GM12872 (cell line): ENCODE results near the gene CACNA2D2.

Source experiments
- TF ChIP-seq, protein P1 (sequence below): IDR thresholded peaks from 3 replicates; pipeline ENCODE4 v1.5.1; 2011; ENCODE audit warnings: low read depth, mild to moderate bottlenecking, low read length, moderate library complexity; ENCODE audit not compliant: insufficient read depth

Gene CACNA2D2

DNA sequence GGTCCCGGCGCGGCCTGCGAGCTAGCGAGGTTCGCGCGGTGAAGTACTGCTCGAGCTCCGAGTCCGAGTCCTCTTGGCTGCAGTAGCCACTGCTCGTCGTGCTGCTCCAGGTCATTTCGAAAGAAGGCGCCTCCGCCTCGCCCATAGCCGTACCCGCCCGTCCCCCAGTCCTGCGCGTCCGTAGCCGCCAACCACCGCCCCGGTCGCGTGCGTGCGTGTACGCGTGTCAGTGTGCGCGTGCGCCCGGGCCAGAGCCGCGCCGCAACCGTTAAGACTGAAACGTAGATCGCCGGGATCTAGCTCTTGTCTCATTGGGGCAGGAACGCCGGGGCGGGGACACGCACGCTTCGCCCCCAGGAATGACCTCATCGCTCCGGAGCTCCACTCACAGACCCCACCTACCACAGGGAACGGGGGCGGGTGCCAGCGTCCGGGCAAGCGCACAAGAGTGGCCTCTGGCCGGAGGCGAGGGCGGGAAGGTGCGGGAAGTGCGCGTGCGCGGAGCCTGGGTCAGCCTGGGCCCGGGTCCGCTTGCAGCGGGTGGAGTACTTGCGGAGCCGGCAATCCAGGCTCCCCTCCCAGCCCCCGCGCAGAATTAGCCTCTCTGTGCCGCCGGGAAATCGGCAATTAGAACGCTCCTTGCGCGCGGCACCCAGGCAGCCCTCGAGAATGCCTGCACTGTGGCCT is 166.1 kb downstream of the CACNA2D2 start:
- TF ChIP-seq, protein P1, sequence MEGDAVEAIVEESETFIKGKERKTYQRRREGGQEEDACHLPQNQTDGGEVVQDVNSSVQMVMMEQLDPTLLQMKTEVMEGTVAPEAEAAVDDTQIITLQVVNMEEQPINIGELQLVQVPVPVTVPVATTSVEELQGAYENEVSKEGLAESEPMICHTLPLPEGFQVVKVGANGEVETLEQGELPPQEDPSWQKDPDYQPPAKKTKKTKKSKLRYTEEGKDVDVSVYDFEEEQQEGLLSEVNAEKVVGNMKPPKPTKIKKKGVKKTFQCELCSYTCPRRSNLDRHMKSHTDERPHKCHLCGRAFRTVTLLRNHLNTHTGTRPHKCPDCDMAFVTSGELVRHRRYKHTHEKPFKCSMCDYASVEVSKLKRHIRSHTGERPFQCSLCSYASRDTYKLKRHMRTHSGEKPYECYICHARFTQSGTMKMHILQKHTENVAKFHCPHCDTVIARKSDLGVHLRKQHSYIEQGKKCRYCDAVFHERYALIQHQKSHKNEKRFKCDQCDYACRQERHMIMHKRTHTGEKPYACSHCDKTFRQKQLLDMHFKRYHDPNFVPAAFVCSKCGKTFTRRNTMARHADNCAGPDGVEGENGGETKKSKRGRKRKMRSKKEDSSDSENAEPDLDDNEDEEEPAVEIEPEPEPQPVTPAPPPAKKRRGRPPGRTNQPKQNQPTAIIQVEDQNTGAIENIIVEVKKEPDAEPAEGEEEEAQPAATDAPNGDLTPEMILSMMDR: no peak

DNA sequence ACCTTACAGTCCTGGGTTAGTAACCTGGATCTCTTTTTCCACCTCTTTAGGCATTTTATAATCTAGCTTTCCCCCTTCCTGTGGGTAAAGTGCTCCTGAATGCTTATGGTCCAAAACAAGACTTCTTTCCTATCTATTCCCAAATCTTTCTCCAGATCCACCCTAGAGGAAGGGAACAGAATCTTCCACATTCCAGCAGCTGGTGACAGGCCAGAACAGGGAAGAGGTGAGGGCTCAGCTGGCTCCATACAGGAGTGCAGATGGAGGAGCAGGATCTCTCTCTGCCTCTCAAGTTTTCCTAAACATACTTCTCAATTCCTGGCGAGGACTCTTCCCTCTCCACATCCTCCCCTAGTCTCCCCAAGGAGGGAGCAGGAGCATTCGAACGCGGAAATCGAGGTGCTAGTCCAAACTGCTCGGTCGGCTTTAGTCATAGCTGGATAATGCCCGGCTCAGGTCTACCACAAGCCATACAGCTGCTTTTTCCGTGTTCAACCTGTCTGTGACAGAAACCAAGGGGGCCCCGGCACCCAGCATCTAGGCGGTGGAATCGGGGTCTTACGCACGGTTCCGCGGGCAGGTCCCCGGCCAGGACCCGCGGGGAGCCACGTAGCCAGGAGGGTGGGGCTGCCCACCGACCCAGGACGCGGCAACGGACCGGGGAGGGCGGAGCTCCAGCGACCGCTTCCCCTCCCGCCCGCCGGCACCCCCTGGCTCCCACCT is 166.8 kb downstream of the CACNA2D2 start:
- TF ChIP-seq, protein P1: no peak

DNA sequence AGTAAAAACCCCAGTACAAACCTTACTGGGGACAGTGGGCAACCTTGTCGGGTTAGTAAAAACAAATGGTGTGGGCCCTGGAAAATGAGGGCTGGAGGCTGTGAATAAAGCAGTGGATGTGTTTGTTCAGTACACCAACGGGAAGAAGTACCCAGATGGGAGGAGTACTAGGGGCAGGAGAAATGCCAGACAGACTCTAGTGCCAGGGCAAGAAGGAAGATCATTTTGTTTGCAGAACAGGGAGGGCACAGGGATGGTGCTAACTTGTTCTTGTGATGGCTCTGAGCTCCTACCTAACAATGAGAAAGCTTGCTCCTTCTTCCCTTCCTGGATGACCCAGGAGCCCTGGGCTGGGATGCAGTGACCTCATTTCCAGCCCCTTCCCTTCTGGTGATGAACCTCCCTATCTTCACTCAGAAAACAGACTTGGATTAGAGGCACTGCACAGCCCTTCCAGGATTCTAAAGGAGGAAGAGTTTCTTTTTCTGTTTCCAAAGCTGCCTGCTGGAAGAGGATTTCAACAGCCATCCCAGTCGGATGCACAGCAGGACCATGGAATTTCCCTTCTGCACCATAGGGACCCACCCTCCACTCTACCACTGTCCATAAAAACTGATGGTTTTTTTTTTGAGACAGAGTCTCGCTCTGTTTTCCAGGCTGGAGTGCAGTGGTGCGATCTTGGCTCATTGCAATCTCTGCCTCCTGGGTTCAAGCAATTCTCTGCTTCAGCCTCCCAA is 168.9 kb downstream of the CACNA2D2 start:
- TF ChIP-seq, protein P1: no peak

DNA sequence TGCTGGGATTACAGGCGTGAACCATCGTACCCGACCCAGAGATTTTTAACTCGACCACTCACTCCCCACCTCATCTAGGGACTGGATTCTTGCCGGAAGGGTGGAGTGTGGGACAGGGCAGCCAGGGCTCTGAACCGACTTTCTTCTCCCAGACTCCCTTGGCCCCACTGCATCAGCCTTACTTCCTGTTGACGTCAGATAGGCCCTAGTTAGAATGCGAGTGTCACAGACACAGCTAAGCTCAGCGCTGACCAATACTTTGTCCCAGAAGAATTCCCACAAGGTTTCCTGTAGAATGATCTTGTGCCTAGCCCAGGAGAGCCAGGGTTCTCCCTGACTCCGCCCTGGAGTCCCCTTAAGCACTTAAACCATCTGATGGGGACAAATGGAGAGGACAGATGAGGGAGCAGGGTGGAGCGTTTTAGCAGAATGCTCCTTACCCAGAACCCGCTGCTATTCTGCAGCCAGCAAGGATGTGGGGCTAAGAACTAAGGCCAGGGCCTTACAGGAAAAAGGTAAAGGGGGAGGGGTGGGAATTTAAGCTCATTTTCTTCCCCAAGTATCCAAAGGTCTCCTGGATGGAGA is 169.6 kb downstream of the CACNA2D2 start:
- TF ChIP-seq, protein P1: no peak

DNA sequence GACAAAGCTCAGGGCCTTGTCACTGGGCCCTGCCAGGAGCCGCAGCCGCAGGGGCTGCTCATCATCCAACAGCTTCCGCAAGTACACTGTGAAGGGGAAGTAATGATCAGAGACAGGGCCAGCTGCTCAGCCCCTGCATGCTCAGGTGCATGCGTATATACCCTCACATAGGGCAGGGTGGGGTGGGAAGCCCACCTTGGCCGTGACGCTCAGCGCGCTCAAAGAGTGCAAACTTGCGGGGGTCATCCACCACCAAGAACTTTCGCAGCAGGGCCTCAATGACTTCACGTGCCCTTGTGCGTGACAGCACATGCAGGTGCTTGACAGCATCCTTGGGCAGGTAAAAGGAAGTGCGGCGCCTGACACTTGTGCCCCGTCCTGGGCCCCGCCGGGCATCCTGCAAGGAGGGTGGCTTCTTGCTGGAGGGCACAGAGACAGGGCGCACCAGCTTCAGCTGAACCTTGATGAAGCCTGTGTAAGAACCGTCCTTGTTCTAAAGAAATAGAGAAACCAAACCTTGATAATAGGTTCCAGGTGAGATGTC is 172.0 kb downstream of the CACNA2D2 start:
- TF ChIP-seq, protein P1: no peak

DNA sequence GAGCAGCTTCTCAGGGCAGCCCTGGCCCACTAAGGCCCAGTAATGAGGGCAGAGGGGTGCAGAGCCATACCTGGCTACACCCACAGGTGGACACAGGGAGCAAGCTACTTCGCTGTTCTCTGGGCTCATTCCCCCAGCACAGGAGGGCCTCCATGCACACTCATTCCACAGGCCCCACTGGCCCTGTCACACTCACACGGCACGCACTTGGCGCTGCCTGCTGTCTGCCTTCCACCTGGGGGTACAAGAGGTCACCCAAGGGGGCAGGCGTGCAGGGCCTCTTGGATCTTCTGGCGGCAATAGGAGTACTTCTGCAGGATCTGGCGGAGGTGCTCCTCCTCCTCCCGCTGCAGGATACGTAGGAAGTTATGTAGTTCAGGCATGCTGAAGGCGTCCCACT is 173.1 kb downstream of the CACNA2D2 start:
- TF ChIP-seq, protein P1: no peak
